Measurements from ENCODE around the gene HS6ST1.

The HS6ST1 gene

GRCh38 chr2:128284037-128284441 is 34.6 kb downstream of the HS6ST1 start:
- in situ Hi-C loops (cut with HindIII; ENCODE audit: low sequenced_read_pairs): no loop called here

DNA sequence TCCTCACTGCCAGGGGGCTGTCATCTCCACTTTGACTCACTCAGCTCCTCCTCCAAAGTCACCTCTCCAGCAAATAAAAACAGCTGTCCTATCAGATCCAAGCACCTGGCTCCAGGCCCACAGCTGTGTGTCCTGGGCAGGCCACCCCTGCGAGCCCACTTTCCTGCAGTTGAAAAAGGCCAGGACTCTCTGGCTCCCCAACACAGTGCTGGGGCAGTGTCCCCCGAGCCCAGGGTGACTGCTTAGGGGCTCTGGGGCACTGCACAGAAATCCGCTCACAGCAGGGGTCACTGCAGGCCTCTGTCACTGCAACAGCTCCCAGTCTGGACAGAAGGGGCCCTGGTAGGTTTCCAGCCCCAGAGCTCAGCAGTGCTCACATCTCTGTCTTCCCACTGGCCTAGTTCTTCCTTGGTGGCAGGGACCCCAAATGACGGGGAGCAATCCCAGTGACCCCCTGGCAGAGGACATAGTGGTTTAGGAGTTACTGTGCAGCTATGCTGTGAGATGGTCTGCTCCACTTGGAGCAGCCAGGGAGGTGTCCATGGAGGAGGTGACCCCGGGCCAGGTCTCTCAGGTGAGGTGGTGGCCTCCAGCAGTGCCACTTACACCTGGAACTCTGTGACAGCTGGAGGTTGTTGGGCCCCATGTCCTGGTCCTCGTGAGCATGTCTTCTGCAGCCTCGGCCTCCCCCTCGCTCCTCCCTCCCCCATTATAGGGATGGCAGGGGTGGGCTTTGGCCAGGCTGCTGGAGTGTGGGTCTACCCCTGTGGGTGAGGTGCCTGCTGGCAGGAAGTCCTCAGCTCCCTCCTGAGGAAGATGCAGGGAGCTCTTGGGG is 35.5 kb downstream of the HS6ST1 start:
- in situ Hi-C loops (cut with HindIII; ENCODE audit: low sequenced_read_pairs): no loop called here

GRCh38 chr2:128282246-128282975 is 36.3 kb downstream of the HS6ST1 start:
- in situ Hi-C loops (cut with HindIII; ENCODE audit: low sequenced_read_pairs): no loop called here

- in situ Hi-C loops (cut with HindIII; ENCODE audit: low sequenced_read_pairs): no loop called here
Observed at GRCh38 chr2:128281852-128282245, 36.8 kb downstream of the HS6ST1 start.

DNA sequence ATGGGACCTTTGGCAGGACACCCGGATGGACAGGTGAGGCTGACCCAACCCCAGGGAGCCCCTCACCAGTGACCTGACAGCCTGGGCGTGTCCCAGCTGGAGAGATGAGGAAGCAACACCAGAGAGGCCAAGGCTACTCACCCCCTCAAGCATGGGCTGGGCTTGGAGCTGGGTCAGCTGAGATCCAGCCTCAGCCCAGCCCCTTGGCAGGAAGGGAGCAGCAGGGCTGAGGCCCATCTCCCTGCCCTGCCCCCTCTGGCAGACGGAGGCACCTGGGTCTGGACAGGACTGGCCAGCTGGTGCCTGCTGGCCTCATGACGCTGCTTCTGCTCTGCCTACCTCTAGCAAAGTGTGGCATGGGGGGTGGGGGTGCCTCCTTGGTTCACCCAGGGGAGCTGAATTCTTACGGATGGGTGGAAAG is 37.8 kb downstream of the HS6ST1 start:
- in situ Hi-C loops (cut with HindIII; ENCODE audit: low sequenced_read_pairs): no loop called here

DNA sequence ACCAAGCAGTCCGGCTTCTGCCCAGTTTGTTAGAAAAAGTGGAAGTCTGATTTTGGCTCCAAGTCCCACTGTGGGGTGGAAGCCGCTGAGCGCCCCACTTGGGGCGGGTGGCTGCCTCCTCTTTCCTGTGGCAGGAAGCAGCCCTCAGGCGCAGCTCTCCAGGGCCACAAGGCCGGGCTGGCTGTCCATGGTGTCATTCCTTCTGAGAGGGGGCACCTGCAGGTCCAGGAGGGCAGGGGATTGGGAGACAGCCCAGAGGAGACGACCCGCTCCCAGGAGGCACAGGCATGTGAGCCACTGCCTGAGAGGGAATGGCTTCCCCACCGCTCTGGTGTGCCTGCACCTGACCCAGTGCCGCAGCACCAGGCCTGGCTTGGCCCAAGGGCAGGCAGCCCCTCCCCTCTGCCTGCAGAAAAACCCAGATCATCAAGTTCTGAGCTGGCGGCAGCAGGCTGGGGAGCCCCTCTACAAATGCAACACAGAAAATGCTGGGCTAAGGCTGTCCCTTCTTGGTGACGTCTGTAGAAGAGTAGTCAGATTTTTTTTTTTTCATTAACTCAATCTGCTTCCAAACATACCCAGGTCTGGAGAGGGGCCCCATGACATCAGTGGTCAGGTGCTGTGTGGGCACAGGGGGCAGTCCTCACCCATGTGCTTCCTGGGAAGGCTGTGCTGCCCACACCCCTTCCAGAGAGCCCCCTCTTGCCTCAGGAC is 38.4 kb downstream of the HS6ST1 start:
- in situ Hi-C loops (cut with HindIII; ENCODE audit: low sequenced_read_pairs): no loop called here

- in situ Hi-C loops (cut with HindIII; ENCODE audit: low sequenced_read_pairs): no loop called here
Observed at GRCh38 chr2:128279786-128280157, 38.9 kb downstream of the HS6ST1 start.

- in situ Hi-C loops (cut with HindIII; ENCODE audit: low sequenced_read_pairs): no loop called here
Observed at GRCh38 chr2:128279009-128279408, 39.7 kb downstream of the HS6ST1 start.

DNA sequence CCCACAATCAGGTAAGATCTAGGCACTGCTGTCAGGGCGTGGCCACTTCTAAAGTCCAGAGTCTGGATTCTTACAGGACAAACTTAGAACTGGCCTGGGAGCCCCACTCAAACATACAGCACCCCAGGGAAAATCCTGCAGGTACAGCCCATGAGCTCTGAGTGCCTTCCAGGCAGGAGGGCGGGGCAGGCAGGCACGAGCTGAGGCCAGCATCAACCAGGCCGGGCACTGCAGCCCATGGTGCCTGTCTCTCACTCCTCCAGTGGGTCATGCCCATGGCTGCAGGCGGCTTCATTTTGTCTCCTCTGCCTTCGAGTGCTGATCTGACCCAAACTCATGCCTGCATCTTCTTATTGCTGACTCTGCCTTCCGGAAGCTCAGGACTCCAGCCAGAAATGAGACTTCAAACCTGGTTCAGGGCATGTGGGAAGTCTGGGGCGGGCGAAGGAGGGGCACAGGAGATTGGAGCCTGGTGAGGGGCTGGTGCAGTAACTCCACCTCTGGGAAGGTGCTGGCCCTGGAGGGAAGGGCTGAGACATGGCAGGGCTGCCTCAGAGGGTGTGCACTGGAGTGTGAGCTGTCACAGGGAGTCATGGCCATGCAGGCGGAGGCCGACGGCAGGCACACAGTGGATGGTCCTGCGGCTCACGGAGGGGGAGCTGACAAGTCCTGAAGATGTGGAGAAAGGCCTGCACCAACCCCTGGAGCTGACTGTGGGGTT is 40.5 kb downstream of the HS6ST1 start:
- in situ Hi-C loops (cut with HindIII; ENCODE audit: low sequenced_read_pairs): no loop called here

DNA sequence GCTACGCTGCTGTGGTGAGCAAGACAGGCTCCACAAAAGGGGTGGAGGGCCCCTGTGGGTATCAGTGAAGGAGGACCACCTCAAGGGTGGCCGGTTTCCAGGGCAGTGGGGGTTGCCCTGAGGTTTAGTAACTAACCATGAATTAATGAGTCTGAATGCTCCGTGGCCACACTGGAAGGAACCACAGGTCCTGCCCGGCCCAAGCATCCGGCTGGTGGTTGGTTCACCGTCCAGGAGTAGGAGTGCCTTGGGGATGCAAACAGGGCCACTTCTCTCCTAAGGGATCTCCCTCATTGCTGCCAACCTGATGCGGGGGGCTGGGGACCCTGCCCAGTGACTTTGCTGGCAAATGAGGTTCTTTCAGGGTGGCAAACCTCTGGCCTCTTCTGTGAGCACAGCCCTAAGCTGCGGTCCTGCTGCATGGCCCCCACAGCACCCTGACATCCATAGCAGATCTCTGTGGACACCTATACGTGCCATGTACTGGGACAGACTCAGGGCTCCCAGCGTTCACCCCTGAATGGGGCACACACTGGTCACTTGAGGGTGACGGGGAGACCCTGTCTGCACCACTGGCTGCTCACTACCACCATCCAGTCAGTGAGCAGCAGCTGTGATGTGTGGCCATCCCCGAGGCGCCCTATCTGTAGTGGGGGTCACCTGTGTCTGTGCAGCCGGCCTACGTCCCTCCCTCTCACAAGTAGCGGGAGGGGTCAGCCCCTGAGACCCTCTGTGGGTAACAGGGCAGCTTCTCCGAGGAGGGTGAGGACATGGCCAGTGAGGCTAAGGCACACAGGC is 41.6 kb downstream of the HS6ST1 start:
- in situ Hi-C loops (cut with HindIII; ENCODE audit: low sequenced_read_pairs): no loop called here

GRCh38 chr2:128275498-128276045 is 43.1 kb downstream of the HS6ST1 start:
- in situ Hi-C loops (cut with HindIII; ENCODE audit: low sequenced_read_pairs): no loop called here

- in situ Hi-C loops (cut with HindIII; ENCODE audit: low sequenced_read_pairs): no loop called here
Observed at GRCh38 chr2:128274218-128274617, 44.5 kb downstream of the HS6ST1 start.

GRCh38 chr2:128273469-128274081 is 45.1 kb downstream of the HS6ST1 start:
- in situ Hi-C loops (cut with HindIII; ENCODE audit: low sequenced_read_pairs): no loop called here

DNA sequence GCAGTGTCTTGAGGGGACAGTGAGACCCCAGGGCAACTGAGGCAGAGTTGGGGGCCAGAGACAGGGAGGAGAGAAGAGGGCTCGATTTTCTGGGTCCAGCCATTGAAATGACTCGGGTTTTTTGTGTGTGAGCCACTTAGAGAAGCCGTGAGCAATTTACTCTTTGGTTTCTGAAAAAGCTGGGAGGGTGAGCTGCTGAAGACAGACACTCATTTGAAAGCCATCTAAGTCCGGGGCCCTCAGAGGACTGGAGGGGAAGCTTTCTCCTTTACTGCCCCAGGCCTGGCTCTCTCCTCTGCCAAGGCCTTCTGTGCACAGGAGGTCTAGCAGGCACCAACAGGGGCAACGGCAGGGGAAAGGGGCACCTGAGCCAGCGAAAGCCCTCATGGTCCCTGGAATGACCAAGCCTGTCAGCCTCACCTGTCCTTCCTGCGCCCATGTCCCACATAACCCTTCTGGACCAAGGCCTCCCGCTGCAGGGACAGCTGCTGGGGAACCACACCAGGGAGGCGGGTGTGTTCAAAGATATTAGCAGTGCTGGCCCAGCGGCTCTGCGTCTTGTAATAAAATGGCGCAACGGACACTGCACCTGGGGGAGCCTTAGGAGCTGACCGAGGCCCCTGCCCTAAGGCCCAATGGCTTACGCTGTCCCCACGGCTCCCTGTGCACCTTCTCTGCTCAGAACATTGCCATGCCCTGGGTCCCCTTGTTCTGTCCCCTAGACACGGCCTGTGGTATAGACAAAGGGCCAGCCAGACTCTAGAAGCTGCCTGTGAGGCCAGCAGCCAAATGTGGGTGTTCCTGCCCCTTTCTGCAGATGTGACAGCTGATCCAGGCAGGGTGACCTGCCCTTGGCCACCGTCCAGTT is 45.8 kb downstream of the HS6ST1 start:
- in situ Hi-C loops (cut with HindIII; ENCODE audit: low sequenced_read_pairs): no loop called here

DNA sequence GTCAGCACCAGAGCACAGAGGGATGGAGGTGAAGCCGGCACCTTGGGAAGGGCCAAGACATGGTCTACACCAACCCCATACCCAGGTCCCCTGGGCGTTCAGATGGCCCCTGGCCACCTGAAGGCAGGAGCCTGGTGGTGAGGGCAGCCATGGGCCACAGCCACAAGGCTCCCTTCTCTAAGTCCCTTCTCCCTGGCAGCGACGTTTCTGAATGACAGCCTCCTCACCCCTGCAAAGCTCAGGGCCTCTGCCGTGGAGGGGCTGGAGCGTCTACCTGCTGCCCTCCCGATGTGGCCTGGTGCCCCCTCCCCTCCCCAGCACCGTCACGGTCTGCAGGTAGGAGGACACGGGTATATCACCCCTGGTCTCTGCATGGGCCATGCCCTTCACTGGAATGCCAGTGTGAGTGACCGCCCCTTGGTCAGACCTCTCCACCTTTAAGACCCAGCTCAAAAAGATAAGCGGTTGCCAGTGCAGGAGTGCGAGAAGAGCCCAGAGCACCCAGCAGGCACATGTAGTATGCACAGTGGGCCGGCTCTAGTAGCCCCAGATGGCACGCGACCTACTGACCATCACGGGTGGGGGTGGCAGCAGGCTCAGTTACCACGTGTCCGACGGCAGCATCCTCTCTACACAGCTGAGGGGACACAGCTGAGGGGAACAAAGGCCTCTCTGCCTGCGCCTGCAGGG is 46.6 kb downstream of the HS6ST1 start:
- in situ Hi-C loops (cut with HindIII; ENCODE audit: low sequenced_read_pairs): no loop called here

DNA sequence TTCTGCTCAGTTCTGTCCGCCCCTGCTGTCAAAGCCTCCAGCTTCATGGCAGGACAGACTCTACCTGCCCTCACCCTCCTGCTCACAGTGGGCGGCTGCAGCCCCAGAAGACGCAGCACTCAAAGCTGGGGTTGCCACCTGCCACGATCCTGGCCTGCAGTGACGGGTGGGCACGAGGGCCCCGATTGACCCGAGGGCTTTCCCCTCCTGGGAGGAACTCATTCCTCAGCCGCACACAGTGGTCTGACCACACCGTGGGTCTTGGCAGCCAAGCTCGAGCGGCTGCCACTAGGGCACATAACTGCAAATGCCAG is 47.1 kb downstream of the HS6ST1 start:
- in situ Hi-C loops (cut with HindIII; ENCODE audit: low sequenced_read_pairs): no loop called here

GRCh38 chr2:128270672-128271596 is 47.7 kb downstream of the HS6ST1 start:
- in situ Hi-C loops (cut with HindIII; ENCODE audit: low sequenced_read_pairs): no loop called here

Data from DLD1 (cell line).